ENCODE measurements around the gene NKRF.
"Not testable (repeated sequence)": the region's sequence is repeated elsewhere in the genome, so short reads cannot be mapped to it uniquely, and the experiment has no call there.

Gene NKRF

DNA sequence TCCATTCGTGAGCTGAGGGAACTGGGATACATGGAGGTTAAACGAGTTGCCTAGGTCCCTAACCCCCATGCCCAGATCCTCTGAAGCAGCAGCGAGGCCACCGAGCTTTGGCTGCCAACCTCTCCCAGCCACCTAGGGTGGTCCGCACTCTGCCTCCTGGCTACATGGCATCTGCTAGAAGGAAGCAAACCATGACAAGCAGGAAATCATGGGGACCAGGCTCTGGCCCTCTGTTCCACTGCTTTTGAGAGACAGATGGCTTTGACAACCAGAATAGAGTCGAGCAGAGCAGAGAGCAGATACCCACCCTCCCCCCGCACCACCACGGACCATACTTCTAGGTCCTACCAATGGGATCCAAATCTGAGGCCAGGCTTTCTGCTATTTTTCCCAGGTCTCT lies 37.5 kb upstream of the NKRF start:
- TF ChIP-seq, protein P1, sequence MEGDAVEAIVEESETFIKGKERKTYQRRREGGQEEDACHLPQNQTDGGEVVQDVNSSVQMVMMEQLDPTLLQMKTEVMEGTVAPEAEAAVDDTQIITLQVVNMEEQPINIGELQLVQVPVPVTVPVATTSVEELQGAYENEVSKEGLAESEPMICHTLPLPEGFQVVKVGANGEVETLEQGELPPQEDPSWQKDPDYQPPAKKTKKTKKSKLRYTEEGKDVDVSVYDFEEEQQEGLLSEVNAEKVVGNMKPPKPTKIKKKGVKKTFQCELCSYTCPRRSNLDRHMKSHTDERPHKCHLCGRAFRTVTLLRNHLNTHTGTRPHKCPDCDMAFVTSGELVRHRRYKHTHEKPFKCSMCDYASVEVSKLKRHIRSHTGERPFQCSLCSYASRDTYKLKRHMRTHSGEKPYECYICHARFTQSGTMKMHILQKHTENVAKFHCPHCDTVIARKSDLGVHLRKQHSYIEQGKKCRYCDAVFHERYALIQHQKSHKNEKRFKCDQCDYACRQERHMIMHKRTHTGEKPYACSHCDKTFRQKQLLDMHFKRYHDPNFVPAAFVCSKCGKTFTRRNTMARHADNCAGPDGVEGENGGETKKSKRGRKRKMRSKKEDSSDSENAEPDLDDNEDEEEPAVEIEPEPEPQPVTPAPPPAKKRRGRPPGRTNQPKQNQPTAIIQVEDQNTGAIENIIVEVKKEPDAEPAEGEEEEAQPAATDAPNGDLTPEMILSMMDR (IDR thresholded peaks at IDR 0.05; ENCODE audit: insufficient read depth, missing control alignments): no peak
- no peak for DNase-seq (ENCODE audit: insufficient read length, low spot score)
- no peak for FAIRE-seq

DNA sequence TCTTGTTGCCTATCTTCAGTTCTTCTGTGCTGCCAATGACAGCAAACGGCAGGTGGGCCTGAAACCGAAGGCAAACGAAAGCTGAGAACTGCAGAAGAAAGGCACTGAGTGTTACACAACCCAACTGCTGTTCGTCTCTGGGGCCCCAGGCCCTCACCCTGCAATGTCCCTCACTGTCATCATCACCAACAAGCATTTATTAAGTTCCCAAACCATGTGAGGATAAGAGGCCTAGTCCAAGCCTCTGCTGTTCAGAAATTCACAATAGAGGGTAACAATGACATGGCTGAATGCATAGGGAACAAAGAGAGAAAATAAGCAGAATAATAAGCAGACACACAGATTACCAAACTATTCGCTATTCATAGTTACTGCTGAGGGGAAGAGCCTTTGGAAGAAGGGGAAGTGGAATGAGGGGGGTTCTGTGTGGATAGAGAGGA lies 34.5 kb upstream of the NKRF start:
- DNase-seq (ENCODE audit: insufficient read length, low spot score): no peak
- TF ChIP-seq, protein P1 (IDR thresholded peaks at IDR 0.05; ENCODE audit: insufficient read depth, missing control alignments): no peak
- no peak for FAIRE-seq

DNA sequence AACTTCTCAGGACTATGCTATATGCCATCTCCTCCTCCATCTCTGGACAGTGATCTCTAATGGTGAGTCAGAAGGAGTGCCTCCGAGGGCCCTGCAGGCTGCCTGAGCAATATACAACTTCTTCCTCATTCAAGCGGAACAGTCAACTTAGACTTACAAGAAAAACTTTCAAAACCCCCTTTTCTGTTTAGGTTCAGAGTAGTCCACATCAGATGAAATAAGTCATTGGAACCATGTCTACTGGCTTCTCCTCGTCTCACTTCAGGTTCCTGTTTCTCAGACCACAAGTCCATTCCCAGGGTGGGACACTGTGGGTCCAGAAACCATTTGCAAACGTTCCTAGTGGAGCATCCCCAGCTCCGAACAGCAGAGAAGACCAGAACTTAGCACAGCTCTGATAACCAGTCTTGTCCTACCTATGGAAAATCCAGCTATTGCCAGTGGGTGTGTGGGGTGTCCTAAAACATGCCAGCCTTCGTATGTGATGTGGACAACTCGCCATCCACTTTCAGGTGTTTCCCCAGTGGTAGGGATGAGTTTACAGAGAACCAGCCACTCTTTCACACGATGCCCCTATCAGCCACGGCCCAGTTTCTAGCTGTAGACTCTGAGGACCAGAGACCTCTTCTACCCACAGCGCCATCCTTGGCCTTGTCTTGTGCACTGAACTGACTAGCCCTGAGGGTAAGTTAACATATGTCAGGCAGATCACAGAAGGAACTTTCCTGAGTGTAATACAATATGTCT lies 32.7 kb upstream of the NKRF start:
- TF ChIP-seq, protein P1 (IDR thresholded peaks at IDR 0.05; ENCODE audit: insufficient read depth, missing control alignments): no peak
- DNase-seq (ENCODE audit: insufficient read length, low spot score): no peak
- FAIRE-seq: no peak

DNA sequence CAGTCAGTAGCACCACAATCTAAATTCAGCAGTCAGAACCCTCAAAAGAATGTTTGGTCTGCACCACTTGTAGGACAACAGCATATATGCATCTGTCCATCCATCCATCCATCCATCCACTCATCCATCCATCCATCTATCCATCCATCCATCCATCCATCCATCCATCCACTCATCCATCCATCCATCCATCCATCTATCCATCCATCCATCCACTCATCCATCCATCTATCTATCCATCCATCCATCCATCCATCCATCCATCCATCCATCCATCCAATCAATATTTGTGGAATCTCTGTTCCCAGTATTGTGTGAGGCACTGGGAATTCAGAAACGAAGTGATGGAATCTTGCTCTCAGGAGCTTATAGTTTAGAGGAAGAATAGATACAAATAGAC lies 31.2 kb upstream of the NKRF start:
- not testable (repeated sequence) for DNase-seq (ENCODE audit: insufficient read length, low spot score); FAIRE-seq

DNA sequence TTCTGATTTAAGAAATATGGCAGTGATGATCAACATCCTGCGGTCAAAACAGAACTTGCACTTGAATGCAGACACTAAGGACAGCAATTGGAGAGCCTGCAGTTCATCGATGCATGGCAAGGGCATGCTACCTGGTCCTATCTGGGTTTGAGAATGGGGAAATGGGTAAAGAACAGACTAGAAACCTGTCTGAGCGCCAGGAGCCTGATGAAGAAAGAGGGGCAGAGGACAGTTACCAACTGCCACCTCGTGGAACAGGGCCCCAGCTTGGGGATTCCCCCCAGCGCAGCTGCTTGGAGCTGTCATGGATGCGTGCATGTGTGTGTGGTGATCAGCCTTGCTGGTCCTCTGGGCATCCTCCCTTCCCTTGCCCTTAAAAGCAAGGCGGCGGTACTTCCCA lies 30.2 kb upstream of the NKRF start:
- DNase-seq (ENCODE audit: insufficient read length, low spot score) (no peak), FAIRE-seq (no peak)
- TF ChIP-seq, protein P1 (IDR thresholded peaks at IDR 0.05; ENCODE audit: insufficient read depth, missing control alignments): no peak

DNA sequence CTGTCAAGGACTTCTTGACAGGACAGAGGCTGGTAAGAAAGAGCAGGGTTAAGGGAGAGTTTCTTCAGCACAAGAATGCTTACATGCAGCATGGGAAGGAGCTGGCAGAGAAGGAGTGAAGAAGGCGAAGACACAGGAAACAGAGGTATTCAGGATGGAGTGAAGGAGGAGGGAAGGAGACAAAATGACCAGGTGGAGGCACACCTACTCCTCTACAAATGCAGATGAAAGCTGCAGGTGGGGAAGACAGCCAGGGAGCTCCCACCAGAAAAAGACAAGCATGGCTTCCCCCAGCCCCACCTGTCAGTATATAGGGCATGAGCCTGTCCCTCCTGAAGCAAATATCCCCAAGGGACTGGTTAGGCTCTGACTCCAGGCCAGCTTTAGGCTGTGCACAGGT lies 29.6 kb upstream of the NKRF start:
- TF ChIP-seq, protein P1 (IDR thresholded peaks at IDR 0.05; ENCODE audit: insufficient read depth, missing control alignments): no peak
- FAIRE-seq (no peak), DNase-seq (ENCODE audit: insufficient read length, low spot score) (no peak)

DNA sequence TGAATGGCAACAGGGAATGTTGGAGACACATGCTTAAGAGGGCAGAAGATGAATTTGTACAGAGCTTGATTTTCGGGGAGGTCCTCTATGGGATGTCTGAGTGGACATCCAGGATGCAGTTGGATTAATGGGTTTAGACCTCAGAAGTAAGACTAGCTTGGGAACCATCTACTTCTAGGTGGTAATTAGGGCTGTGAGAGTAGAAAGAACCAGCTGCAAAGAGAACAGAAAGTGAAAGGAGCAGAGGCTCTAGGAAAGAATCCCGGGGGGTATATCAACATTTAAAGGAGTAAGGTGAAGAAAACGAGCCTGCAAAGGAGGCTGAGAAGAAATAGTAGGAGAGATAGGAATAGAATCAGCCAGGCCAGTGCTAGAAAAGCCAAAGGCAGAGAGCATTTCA lies 29.0 kb upstream of the NKRF start:
- DNase-seq (ENCODE audit: insufficient read length, low spot score): no peak
- no peak for FAIRE-seq
- TF ChIP-seq, protein P1 (IDR thresholded peaks at IDR 0.05; ENCODE audit: insufficient read depth, missing control alignments): no peak

Measured in D721Med (cell line).